ENCODE measurements around the gene BTRC. TPM values are rescaled to one million over a fixed set of nuclear protein-coding genes. Genes with fewer than 3 reads are reported as not detected.

Gene BTRC
- total RNA-seq, 1 experiment from 2014 or later, result 13.0 TPM

- no peak overlapping the region for H3K4me3 ChIP-seq (ENCODE audit: insufficient read depth, low read depth, low read length)
- no peak for DNase-seq
- no peaks in the 10 kb centered on the region for H3K27me3 ChIP-seq (ENCODE audit: control insufficient read depth, insufficient read depth, low read length)
- no peaks in the 10 kb centered on the region for H3K36me3 ChIP-seq (replicated peaks; ENCODE audit: control insufficient read depth, insufficient read depth, low read length)
These were observed 74.1 kb downstream of the BTRC start for GRCh38 chr10:101428036-101428435.

DNA sequence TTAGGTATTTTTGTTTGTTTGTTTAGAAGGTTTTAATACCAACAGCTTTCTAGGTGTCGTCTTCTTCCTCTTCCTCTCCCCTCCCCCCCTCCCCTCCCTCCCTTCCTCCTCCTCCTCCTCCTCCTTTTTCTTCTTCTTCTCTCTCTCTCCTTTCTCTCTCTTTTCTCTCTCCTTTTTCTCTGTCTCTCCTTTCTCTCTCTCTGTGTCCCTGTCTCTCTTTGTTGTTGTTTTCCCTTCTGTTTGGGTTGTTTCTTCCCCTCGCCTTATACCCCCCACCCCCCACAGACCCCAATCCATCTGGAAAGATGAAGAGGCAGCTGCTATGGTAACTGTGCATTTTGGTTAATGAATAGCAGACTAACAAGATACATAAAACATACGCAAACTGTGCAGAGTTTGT lies 75.5 kb downstream of the BTRC start:
- Histone ChIP-seq H3K27me3 (ENCODE audit: control insufficient read depth, insufficient read depth, low read length) (no peaks in the 10 kb centered on the region), H3K36me3 (replicated peaks; ENCODE audit: control insufficient read depth, insufficient read depth, low read length) (no peaks in the 10 kb centered on the region), H3K4me3 (ENCODE audit: insufficient read depth, low read depth, low read length) (no peak overlapping the region)
- no peak for DNase-seq

- no peak overlapping the region for H3K4me3 ChIP-seq (ENCODE audit: insufficient read depth, low read depth, low read length)
- no peaks in the 10 kb centered on the region for H3K36me3 ChIP-seq (replicated peaks; ENCODE audit: control insufficient read depth, insufficient read depth, low read length)
- no peak for DNase-seq
- no peaks in the 10 kb centered on the region for H3K27me3 ChIP-seq (ENCODE audit: control insufficient read depth, insufficient read depth, low read length)
These were observed 82.3 kb downstream of the BTRC start for GRCh38 chr10:101436302-101436701.

DNA sequence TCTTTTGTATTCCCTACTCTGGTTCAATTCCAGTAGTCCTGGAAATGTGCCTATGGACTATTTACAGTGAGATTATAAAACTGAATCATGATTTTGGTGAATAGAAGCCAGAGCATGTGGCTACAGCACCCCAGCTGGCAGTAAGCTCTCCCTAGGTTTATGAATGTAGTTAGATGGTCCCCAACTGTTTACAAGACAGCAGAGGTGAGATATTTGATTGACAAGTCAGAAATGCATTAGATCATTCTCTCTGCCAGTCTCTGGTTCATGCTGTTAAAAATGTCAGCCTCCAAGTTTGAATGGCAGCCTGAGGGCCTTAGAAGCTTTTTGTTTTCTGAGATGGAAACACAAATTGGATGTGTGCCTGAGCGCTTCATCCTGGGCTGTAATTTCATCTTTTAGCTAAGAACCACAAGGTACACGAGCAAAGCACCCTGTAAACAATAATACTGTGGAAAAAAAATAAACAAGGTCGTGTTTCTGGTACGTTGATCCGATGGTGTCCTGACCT lies 85.0 kb downstream of the BTRC start:
- H3K27me3 ChIP-seq (ENCODE audit: control insufficient read depth, insufficient read depth, low read length), result no peaks in the 10 kb centered on the region
- no peak for DNase-seq
- H3K4me3 ChIP-seq (ENCODE audit: insufficient read depth, low read depth, low read length), result no peak overlapping the region
- H3K36me3 ChIP-seq (replicated peaks; ENCODE audit: control insufficient read depth, insufficient read depth, low read length), result no peaks in the 10 kb centered on the region

DNA sequence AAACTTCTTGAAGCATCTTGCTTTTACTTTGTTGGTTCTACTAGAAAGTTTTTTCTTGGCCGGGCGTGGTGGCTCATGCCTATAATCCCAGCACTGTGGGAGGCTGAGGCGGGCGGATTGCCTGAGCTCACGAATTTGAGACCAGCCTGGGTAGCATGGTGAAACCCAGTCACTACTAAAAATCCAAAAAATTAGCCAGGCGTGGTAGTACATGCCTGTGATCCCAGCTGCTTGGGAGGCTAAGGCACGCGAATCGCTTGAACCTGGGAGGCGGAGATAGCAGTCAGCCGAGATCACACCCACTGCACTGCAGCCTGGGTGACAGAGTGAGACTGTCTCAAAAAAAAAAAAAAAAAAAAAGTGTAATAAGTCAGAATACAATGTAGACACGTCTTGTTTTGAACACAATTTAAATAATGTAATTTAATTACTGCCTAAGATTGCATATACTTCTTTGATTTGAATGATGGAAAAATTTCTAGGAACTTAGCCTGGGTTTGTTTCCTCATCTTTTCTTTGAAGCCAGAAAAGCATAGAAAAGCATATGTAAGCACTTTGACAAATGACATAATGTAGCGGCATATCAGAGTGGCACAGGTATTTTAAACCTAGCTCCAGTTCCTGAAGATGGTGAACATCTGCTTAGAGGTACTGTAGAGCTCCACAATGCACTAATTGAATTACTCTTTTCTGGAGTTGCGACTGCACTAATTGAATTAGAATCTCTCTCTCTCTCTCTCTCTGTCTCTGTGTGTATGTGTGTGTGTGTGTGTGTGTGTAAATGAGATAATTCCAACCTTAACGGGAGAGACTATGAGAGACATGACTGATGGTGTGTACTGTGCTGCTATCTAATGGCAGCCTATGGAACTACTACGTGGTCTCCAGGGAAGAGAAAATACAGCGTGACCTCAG lies 87.8 kb downstream of the BTRC start:
- H3K4me3 ChIP-seq (ENCODE audit: insufficient read depth, low read depth, low read length), result no peak overlapping the region
- H3K27me3 ChIP-seq (ENCODE audit: control insufficient read depth, insufficient read depth, low read length), result no peaks in the 10 kb centered on the region
- peak; percentile 39 for DNase-seq
- H3K36me3 ChIP-seq (replicated peaks; ENCODE audit: control insufficient read depth, insufficient read depth, low read length), result no peaks in the 10 kb centered on the region

DNA sequence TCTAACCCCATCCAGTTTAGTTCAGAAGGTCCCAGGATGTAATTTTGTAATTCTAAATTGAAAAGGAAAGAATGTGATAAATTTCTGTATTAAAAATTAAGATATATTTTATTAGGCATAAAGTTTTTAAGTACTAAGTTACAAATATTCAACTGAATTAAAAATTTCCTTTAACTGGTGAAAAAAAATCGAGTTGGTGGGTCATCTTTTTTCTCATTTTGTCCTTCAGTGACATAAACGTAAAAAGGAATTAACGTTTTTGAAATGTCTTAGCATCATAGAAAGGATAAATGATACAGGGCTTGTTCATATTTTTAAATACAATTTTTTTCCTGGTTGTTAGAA lies 88.5 kb downstream of the BTRC start:
- H3K36me3 ChIP-seq (replicated peaks; ENCODE audit: control insufficient read depth, insufficient read depth, low read length), result no peaks in the 10 kb centered on the region
- H3K27me3 ChIP-seq (ENCODE audit: control insufficient read depth, insufficient read depth, low read length), result no peaks in the 10 kb centered on the region
- H3K4me3 ChIP-seq (ENCODE audit: insufficient read depth, low read depth, low read length), result no peak overlapping the region
- DNase-seq, result no peak

DNA sequence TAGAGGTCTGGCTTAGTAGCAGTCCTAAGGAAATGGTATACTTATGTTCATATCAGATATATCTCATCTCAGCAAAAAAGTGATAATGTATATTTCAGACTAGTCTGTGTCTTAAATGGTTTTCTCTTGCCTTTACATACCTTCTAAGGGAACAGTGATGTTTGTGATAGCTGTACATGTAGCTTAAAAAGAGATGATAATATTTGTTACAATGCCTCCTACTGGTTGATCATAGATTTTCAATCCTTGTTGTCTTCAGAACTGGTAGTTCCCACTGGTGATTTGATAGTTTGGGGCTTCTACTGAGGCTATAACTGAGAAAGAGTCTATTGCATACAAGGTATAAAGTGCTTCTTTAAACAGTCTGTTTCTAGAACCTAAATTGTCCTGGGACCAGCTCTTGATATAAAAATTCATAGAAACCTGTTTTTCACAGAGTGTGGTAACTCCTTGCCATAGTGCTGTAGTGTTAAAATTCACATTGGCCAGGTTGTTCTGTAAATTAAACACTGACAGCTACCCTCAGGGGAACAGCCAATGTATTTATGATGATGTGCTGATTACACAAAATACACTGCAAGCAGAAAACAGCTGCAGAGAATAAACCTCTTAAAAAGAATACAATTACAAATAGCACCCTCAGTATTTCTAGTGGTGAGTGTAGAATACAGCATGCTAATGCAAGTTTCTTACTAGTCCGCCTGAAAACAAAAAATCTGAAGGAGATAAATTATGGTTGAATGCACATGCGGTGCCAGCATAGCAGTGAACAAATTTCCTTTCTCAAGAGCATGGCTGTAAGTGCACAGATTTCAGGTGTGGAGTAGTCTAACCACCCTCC lies 90.3 kb downstream of the BTRC start:
- H3K36me3 ChIP-seq (replicated peaks; ENCODE audit: control insufficient read depth, insufficient read depth, low read length), result no peaks in the 10 kb centered on the region
- no peak for DNase-seq

DNA sequence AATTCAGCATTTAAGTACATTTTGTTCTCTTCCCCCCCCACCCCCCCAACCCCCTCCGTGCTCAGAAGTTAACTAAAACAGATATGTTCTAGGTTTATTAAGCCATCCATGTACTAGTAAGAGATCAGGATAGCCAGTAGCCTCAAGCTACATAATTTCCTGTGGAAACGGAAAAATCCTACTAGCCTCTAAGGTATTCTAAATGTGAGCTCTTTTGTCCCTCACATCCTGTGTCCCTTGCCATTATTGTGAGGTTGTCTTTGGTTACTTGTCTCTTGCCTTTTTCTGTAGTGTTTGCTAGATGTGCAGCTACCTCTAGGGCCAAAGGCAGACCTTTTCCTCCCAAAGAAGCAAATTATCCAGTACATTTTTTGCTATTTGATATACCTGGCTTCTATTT lies 92.1 kb downstream of the BTRC start:
- Histone ChIP-seq H3K4me3 (ENCODE audit: insufficient read depth, low read depth, low read length) (no peak overlapping the region), H3K27me3 (ENCODE audit: control insufficient read depth, insufficient read depth, low read length) (no peaks in the 10 kb centered on the region)
- DNase-seq, result no peak

More for the DNA sequence above, 90.3 kb downstream of the BTRC start:
- Histone ChIP-seq H3K27me3 (ENCODE audit: control insufficient read depth, insufficient read depth, low read length) (no peaks in the 10 kb centered on the region), H3K4me3 (ENCODE audit: insufficient read depth, low read depth, low read length) (no peak overlapping the region)

DNA sequence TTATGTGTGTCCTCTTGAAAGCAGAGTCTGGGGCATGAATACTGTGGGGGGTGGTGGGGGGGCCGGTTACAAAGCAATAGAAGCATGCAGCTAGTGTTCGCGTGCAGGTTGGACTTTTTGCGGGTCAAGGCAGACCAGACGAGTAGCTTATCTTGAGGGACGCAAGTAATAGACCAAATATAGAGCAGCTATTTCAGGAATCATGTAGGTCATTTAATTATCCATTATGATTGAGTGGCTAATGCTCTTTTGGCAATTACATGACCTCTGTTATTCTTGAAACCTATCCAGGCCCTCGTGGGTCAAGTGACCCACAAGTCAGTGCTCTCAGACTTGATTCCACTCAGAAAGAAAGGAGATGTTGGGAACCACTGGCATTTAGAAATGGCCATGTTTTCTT lies 93.0 kb downstream of the BTRC start:
- DNase-seq, result no peak
- H3K36me3 ChIP-seq (replicated peaks; ENCODE audit: control insufficient read depth, insufficient read depth, low read length), result no peaks in the 10 kb centered on the region
- H3K27me3 ChIP-seq (ENCODE audit: control insufficient read depth, insufficient read depth, low read length), result no peaks in the 10 kb centered on the region
- H3K4me3 ChIP-seq (ENCODE audit: insufficient read depth, low read depth, low read length), result no peak overlapping the region

More for the DNA sequence above, 92.1 kb downstream of the BTRC start:
- no peaks in the 10 kb centered on the region for H3K36me3 ChIP-seq (replicated peaks; ENCODE audit: control insufficient read depth, insufficient read depth, low read length)

- DNase-seq, result no peak
- Histone ChIP-seq H3K36me3 (replicated peaks; ENCODE audit: control insufficient read depth, insufficient read depth, low read length) (no peaks in the 10 kb centered on the region), H3K4me3 (ENCODE audit: insufficient read depth, low read depth, low read length) (no peak overlapping the region), H3K27me3 (ENCODE audit: control insufficient read depth, insufficient read depth, low read length) (no peaks in the 10 kb centered on the region)
These were observed 93.5 kb downstream of the BTRC start for GRCh38 chr10:101447477-101447876.

DNA sequence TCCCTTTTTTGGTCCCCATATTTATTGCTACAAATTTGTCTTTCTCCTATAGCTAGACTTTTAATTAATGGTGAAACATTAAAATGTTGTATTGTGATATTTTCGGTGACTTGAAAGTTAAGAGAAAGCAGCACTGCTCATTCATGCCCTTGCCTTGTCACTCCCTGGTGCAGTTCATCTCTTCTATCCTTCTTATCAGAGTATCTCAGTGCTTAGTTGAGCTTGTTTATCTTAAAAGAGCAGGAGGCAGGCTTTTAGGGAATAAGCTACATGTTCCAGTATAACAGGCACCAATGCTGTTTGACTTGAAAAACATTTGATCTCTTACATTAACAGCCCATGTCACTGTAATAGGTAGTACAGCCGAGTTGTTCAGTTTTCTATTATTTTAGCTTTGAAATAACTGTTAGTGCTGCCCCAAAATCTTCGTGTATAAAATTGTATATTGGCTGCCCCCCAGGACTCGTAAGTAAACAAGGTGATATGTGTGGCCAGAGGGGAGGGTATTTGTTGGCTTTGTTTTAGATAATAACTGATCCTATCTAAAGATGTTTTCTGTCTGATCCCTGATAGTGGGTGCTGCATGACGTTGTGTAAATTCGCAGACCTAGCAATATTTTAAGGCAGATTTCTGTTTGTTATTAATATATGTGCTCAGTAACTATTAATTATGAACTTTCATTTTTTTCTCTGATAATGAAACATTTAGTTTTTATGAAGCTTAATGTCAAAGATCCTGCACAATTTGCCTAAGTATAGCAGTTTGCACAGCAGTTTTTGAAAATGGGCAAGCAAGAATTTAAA lies 96.5 kb downstream of the BTRC start:
- H3K36me3 ChIP-seq (replicated peaks; ENCODE audit: control insufficient read depth, insufficient read depth, low read length), result no peaks in the 10 kb centered on the region
- DNase-seq, result no peak
- no peak overlapping the region for H3K4me3 ChIP-seq (ENCODE audit: insufficient read depth, low read depth, low read length)
- no peaks in the 10 kb centered on the region for H3K27me3 ChIP-seq (ENCODE audit: control insufficient read depth, insufficient read depth, low read length)

DNA sequence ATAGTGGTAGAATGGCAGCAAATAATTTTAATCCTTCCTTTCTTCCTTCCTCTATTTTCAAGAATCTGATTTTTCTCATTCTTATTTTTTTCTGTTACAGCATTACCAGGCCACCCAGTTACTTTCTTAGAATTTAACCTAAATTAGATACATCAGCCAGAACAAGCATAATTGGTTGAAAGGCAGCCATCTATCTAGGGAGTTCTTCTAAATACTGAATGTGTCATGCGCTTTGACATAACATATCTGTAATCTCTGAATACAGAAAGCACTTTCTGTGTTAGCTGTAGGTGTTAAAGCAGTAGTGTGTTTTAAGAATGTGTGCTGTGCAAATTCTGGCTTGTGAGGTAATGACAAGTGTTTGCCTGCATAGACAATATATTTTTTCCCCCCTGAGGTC lies 97.3 kb downstream of the BTRC start:
- no peak for DNase-seq
- no peak overlapping the region for H3K4me3 ChIP-seq (ENCODE audit: insufficient read depth, low read depth, low read length)
- H3K27me3 ChIP-seq (ENCODE audit: control insufficient read depth, insufficient read depth, low read length), result no peaks in the 10 kb centered on the region
- H3K36me3 ChIP-seq (replicated peaks; ENCODE audit: control insufficient read depth, insufficient read depth, low read length), result no peaks in the 10 kb centered on the region

GRCh38 chr10:101451667-101452069 lies 97.7 kb downstream of the BTRC start:
- H3K4me3 ChIP-seq (ENCODE audit: insufficient read depth, low read depth, low read length), result no peak overlapping the region
- H3K36me3 ChIP-seq (replicated peaks; ENCODE audit: control insufficient read depth, insufficient read depth, low read length), result no peaks in the 10 kb centered on the region
- DNase-seq, result no peak
- H3K27me3 ChIP-seq (ENCODE audit: control insufficient read depth, insufficient read depth, low read length), result no peaks in the 10 kb centered on the region

- DNase-seq, result no peak
- no peak overlapping the region for H3K4me3 ChIP-seq (ENCODE audit: insufficient read depth, low read depth, low read length)
These were observed 98.2 kb downstream of the BTRC start for GRCh38 chr10:101452176-101452575.

More at GRCh38 chr10:101452176-101452575, 98.2 kb downstream of the BTRC start:
- Histone ChIP-seq H3K36me3 (replicated peaks; ENCODE audit: control insufficient read depth, insufficient read depth, low read length) (no peaks in the 10 kb centered on the region), H3K27me3 (ENCODE audit: control insufficient read depth, insufficient read depth, low read length) (no peaks in the 10 kb centered on the region)
